GM18951 (cell line): ENCODE results near the gene KLHL17.

Experiments used
- POLR2A ChIP-seq: IDR thresholded peaks from 4 replicates; pipeline ENCODE4 v1.6.1; 2011; ENCODE audit warnings: mild to moderate bottlenecking; ENCODE audit not compliant: insufficient read length, insufficient read depth; ENCODE audit errors: extremely low read depth
- in situ Hi-C: fragments of 300-500 bp; cut with MboI; formaldehyde crosslinking; loops from one replicate; pipeline ENCODE4 v1.12.0; 2022; ENCODE audit warnings: low sequenced_read_pairs, mixed read lengths, inconsistent platforms; ENCODE audit not compliant: unreplicated experiment

The KLHL17 gene

GRCh38 chr1:927748-928147 lies 32.6 kb upstream of the KLHL17 start:
- in situ Hi-C loops = no loop called here
- no peak for TF ChIP-seq POLR2A

- no peak for TF ChIP-seq POLR2A
- in situ Hi-C loops = no loop called here
These were observed 31.3 kb upstream of the KLHL17 start for GRCh38 chr1:928825-929661.

GRCh38 chr1:929712-930632 lies 30.4 kb upstream of the KLHL17 start:
- TF ChIP-seq POLR2A = no peak

GRCh38 chr1:930633-931138 lies 29.7 kb upstream of the KLHL17 start:
- no peak for TF ChIP-seq POLR2A
- in situ Hi-C loops = no loop called here

More at GRCh38 chr1:929712-930632, 30.4 kb upstream of the KLHL17 start:
- in situ Hi-C loops = no loop called here

- in situ Hi-C loops = no loop called here
- no peak for TF ChIP-seq POLR2A
These were observed 28.8 kb upstream of the KLHL17 start for GRCh38 chr1:931380-932172.

GRCh38 chr1:932173-932510 lies 28.2 kb upstream of the KLHL17 start:
- in situ Hi-C loops = no loop called here
- TF ChIP-seq POLR2A = no peak

- in situ Hi-C loops = no loop called here
These were observed 27.4 kb upstream of the KLHL17 start for GRCh38 chr1:932776-933602.

GRCh38 chr1:933603-933940 lies 26.8 kb upstream of the KLHL17 start:
- no peak for TF ChIP-seq POLR2A
- in situ Hi-C loops = no loop called here

More at GRCh38 chr1:932776-933602, 27.4 kb upstream of the KLHL17 start:
- no peak for TF ChIP-seq POLR2A

- in situ Hi-C loops = no loop called here
- TF ChIP-seq POLR2A = no peak
These were observed 25.2 kb upstream of the KLHL17 start for GRCh38 chr1:934991-935750.

GRCh38 chr1:935751-936231 lies 24.6 kb upstream of the KLHL17 start:
- in situ Hi-C loops = no loop called here
- TF ChIP-seq POLR2A = no peak

GRCh38 chr1:936348-937264 lies 23.8 kb upstream of the KLHL17 start:
- no peak for TF ChIP-seq POLR2A
- in situ Hi-C loops = no loop called here

GRCh38 chr1:937521-937920 lies 22.9 kb upstream of the KLHL17 start:
- in situ Hi-C loops = no loop called here
- no peak for TF ChIP-seq POLR2A
